Naive thymus-derived CD4-positive, alpha-beta T cell (primary cell): Measurements from ENCODE around the gene HCST. TPM values are rescaled to one million over a fixed set of nuclear protein-coding genes. Genes with fewer than 3 reads are reported as not detected.

ENCODE experiments used
- ATAC-seq: fragments of 150-1000 bp; cut with Tn5 transposase; 2 replicates; pipeline ENCODE4 v1.10.0; 2021; ENCODE audit warnings: mild to moderate bottlenecking, moderate library complexity
- CTCF ChIA-PET: fragments of 350-600 bp; sonication (Branson Sonifier 250); formaldehyde crosslinking; loops from one replicate; lab custom pipeline; 2021; ENCODE audit warnings: antibody characterized with exemption; lab: Charles Lee
- POLR2A ChIA-PET: fragments of 350-600 bp; sonication (Branson Sonifier 250); formaldehyde crosslinking; loops from one replicate; lab custom pipeline; 2021; ENCODE audit warnings: antibody characterized with exemption, inconsistent platforms; lab: Charles Lee
- DNase-seq, 9 donors: peaks; one replicate each; pipeline versions ENCODE4 v3.0.0 to v3.0.0-alpha.2; 2020 to 2022; ENCODE audit warnings: mixed read lengths in 1 of 9
- H3K27ac ChIP-seq: one replicate; pipeline ENCODE4 v1.7.0; 2013; ENCODE audit warnings: mild to moderate bottlenecking, low read depth, low read length, moderate library complexity
- H3K27me3 ChIP-seq, 2 donors: one replicate each; pipeline ENCODE4 v1.7.0; 2013; ENCODE audit warnings: low read length in 2 of 2, mild to moderate bottlenecking in 2 of 2, moderate library complexity in 2 of 2; ENCODE audit not compliant: control insufficient read depth in 2 of 2, insufficient read depth in 2 of 2
- H3K36me3 ChIP-seq, 3 experiments: 1 replicate in 2 of 3; 2 replicates in 1 of 3; pipeline ENCODE4 v1.7.0; 2013; ENCODE audit warnings: low read length in 3 of 3, mild to moderate bottlenecking in 3 of 3, moderate library complexity in 1 of 3; ENCODE audit not compliant: insufficient read depth in 3 of 3, control insufficient read depth in 2 of 3
- H3K4me1 ChIP-seq, 2 donors: one replicate each; pipeline ENCODE4 v1.7.0; 2013; ENCODE audit warnings: low read length in 2 of 2, mild to moderate bottlenecking in 2 of 2, moderate library complexity in 1 of 2; ENCODE audit not compliant: control insufficient read depth in 2 of 2, insufficient read depth in 2 of 2
- H3K4me3 ChIP-seq: 2 replicates; pipeline ENCODE4 v1.7.0; 2013; ENCODE audit warnings: mild to moderate bottlenecking, low read length
- H3K9me3 ChIP-seq, 3 experiments: 1 replicate in 2 of 3; 2 replicates in 1 of 3; pipeline ENCODE4 v1.7.0; 2013; ENCODE audit warnings: low read length in 3 of 3; ENCODE audit not compliant: control insufficient read depth in 2 of 3
- H3K27ac Mint-ChIP-seq, 9 donors: one replicate each; pipeline ENCODE4 v1.8.0; 2020 to 2022; ENCODE audit warnings: mixed read lengths in 9 of 9, mild to moderate bottlenecking in 8 of 9, moderate library complexity in 5 of 9, inconsistent platforms in 2 of 9
- H3K27me3 Mint-ChIP-seq, 5 donors: one replicate each; pipeline ENCODE4 v1.8.0; 2021 to 2022; ENCODE audit warnings: mixed read lengths in 5 of 5, mild to moderate bottlenecking in 1 of 5
- H3K36me3 Mint-ChIP-seq, 5 donors: one replicate each; pipeline ENCODE4 v1.8.0; 2020 to 2022; ENCODE audit warnings: mixed read lengths in 5 of 5, mild to moderate bottlenecking in 3 of 5, inconsistent platforms in 1 of 5
- H3K4me1 Mint-ChIP-seq, 7 donors: one replicate each; pipeline ENCODE4 v1.8.0; 2020 to 2022; ENCODE audit warnings: mixed read lengths in 7 of 7, mild to moderate bottlenecking in 3 of 7, inconsistent platforms in 1 of 7
- H3K4me3 Mint-ChIP-seq, 10 donors: one replicate each; pipeline ENCODE4 v1.8.0; 2020 to 2022; ENCODE audit warnings: mild to moderate bottlenecking in 10 of 10, mixed read lengths in 10 of 10, moderate library complexity in 6 of 10, inconsistent platforms in 2 of 10
- H3K9me3 Mint-ChIP-seq, 11 donors: one replicate each; pipeline ENCODE4 v1.8.0; 2020 to 2022; ENCODE audit warnings: mixed read lengths in 11 of 11, mild to moderate bottlenecking in 4 of 11, inconsistent platforms in 1 of 11, moderate library complexity in 1 of 11
- intact Hi-C, 2 donors: fragments of 100-400 bp; cut with micrococcal nuclease; formaldehyde crosslinking; loops; one replicate each; pipeline ENCODE4 v1.15.1; 2023
- polyA plus RNA-seq, 2 donors: library from polyadenylated mRNA; unstranded; fragments of 300-500 nt; fragmentation: Illumina TruSeq; gene quantifications; one replicate each; pipeline ENCODE4 v1.2.3, GENCODE V29; 2021
- total RNA-seq, 6 experiments: library from RNA in 5 of 6; stranded (reverse) in 5 of 6; gene quantifications; 1 replicate in 5 of 6; 2 replicates in 1 of 6; pipeline ENCODE4 v1.2.3 and lab custom pipeline; 2021 to 2026

HCST gene, protein sequence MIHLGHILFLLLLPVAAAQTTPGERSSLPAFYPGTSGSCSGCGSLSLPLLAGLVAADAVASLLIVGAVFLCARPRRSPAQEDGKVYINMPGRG
- total RNA-seq (100 to 1,000 TPM in 3 of 5 experiments, 10 to 100 TPM in 2; 57.4 to 117 (median 113) TPM), polyA plus RNA-seq (100 to 1,000 TPM; 879 to 895 TPM), total RNA-seq (lab: John Stamatoyannopoulos, UW) (36.9 reads per million, percentile 64 among the genes with 10 or more reads in this experiment)

DNA sequence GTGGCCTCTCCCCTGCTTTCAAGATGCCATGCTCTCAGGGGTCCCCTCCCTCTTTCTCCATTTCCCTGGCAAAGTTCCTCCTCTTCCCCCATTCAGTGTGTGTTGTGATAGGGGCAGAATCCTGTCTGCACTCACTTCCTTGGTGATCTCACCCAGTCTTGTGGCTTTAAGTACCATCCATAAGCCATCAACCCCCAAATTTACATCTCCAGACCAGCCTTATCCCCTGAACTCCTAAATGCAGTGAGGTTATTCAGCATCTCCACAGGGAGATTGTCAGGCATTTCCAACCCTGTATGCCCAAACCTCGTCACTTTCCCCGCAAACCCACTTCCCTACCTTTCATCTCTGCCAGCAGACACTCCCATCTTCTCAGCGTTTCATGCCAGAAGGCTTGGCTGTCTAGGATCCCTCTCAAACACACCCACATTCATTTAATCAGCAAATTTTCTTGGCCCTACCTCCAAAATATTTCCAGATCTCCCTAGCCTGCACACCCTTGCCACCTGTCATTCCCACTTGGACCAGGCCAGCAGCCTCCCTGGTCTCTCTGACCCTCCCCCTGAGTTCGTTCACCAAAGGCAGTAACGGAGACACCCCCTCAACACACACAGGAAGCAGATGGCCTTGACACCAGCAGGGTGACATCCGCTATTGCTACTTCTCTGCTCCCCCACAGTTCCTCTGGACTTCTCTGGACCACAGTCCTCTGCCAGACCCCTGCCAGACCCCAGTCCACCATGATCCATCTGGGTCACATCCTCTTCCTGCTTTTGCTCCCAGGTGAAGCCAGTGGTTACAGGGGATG, at the start of gene HCST:
TSS of gene HCST (plus strand) at position 676 of the 808 bp plus-strand sequence. CDS start at position 741, 65 bp downstream.
- H3K27me3 ChIP-seq, result no peaks in the 10 kb centered on the region
- H3K4me1 ChIP-seq, result peaks cover 38 to 45% of the 10 kb centered on the region in 2 donors
- no peaks in the 10 kb centered on the region for H3K9me3 ChIP-seq
- H3K4me3 ChIP-seq, result peak within 1 kb of the TSS; percentile 84
- Mint-ChIP-seq H3K4me3 (peak within 1 kb of the TSS; percentile 83 to 100 (median 94)), H3K9me3 (peaks cover 0 to 3% (median 0%) of the 10 kb centered on the region in 11 donors), H3K36me3 (peaks cover 0 to 14% (median 3%) of the 10 kb centered on the region in 5 donors), H3K4me1 (peaks cover 35 to 61% (median 49%) of the 10 kb centered on the region in 7 donors), H3K27me3 (no peaks in the 10 kb centered on the region), H3K27ac (peak within 1 kb of the TSS; percentile 92 to 98 (median 97))
- peak; percentile 13 for ATAC-seq
- peaks cover 0 to 13% (median 4%) of the 10 kb centered on the region in 3 experiments for H3K36me3 ChIP-seq
- ChIA-PET POLR2A (interaction anchor here (1.2 to 4.1 kb wide), 7 partner anchors 12 to 92 kb away, joined by 3 to 44 read pairs (median 4); partner anchors contain the start of gene SDHAF1), CTCF (interaction anchor here (2.2 kb wide), 1 partner anchor 29 kb away, joined by 9 read pairs; no protein-coding TSS in a partner anchor)
- intact Hi-C loops, result loop anchor here (1.0 to 5.0 kb wide), 3 partner anchors 33 to 690 kb away; partner anchors contain the start of gene APLP1 (in 1 of the 2)
- H3K27ac ChIP-seq, result peak within 1 kb of the TSS; percentile 100
- DNase-seq, result peak; percentile 24 to 78 (median 69)

DNA sequence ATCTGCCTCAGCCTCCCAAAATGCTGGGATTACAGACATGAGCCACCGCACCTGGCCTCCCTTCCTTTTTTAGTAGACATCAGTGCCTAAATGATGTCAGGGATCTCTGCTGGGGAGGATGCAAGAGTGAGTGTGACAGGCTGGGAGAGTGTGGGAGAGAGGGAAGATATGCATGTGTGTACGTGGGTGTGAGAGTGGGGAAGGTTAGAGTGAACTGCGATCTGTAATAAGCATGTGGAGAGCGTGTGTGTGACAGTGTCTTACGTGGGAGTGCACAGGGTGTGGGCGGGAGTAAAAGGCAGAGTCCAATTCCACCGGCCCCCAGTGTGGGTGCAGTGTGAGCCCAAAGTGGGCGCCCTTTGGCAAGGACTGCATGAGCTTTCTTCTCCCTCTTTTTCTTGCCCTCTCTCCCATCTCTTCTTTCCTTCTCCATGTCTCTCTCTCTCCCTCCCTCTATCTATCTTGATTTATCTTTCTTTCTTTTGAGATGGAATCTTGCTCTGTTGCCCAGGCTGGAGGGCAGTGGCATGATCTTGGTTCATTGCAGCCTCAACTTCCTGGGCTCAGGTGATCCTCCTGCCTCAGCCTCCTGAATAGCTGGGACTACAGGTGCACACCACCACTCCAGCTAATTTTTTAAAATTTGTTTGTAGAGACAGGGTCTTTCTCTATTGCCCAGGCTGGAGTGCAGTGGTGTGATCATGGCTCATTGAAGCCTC, 49.1 kb upstream of the HCST start:
- intact Hi-C loops, result no loop called here
- no peak for ATAC-seq
- peaks cover 29 to 66% (median 61%) of the 10 kb centered on the region in 5 donors for H3K27me3 Mint-ChIP-seq
- CTCF ChIA-PET, result no interaction called here
- H3K4me1 Mint-ChIP-seq, result peaks cover 0 to 20% (median 6%) of the 10 kb centered on the region in 7 donors
- H3K27ac Mint-ChIP-seq, result no peak overlapping the region
- no peaks in the 10 kb centered on the region for H3K36me3 ChIP-seq
- peaks cover 0 to 2% (median 0%) of the 10 kb centered on the region in 11 donors for H3K9me3 Mint-ChIP-seq
- peaks cover 0 to 5% (median 0%) of the 10 kb centered on the region in 5 donors for H3K36me3 Mint-ChIP-seq
- no peak overlapping the region for H3K27ac ChIP-seq
- no peak for DNase-seq
- POLR2A ChIA-PET, result no interaction called here
- H3K4me3 ChIP-seq, result no peak overlapping the region
- H3K4me3 Mint-ChIP-seq, result no peak overlapping the region
- H3K27me3 ChIP-seq, result peaks cover 0 to 7% of the 10 kb centered on the region in 2 donors
- H3K9me3 ChIP-seq, result no peaks in the 10 kb centered on the region
- H3K4me1 ChIP-seq, result peaks cover 3 to 5% of the 10 kb centered on the region in 2 donors

DNA sequence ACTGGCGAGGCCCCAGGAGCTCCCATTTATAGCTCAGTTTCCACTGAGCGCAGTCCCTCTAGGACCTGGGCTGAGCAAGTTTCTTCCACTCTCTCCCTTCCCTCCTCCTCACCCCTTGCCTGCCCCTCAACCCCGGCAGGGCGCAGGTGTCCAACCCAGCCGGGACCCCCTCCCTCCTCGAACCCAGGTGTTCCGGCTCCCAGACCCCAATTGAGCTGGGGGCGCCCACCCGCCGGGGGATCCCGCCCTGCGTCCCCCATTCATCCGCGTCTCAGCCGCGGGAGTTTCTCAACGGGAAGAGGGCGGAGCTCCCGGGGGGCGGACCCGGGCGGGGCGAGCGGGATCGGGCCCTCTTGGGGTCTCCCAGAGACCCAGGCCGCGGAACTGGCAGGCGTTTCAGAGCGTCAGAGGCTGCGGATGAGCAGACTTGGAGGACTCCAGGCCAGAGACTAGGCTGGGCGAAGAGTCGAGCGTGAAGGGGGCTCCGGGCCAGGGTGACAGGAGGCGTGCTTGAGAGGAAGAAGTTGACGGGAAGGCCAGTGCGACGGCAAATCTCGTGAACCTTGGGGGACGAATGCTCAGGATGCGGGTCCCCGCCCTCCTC, 45.7 kb upstream of the HCST start, which contains the start of gene KIRREL2:
TSS of gene KIRREL2 (plus strand) at position 366 of the 604 bp plus-strand sequence. CDS start at position 575, 209 bp downstream.
- peaks cover 3 to 5% of the 10 kb centered on the region in 2 donors for H3K4me1 ChIP-seq
- no peaks in the 10 kb centered on the region for H3K9me3 ChIP-seq
- H3K4me3 ChIP-seq, result peak within 1 kb of the TSS; percentile 56
- DNase-seq (peak in 5 of 9 donors; percentile 13 to 62 (median 20)), ATAC-seq (peak; percentile 51)
- H3K27ac ChIP-seq, result no peak within 1 kb of the TSS
- Mint-ChIP-seq H3K4me3 (peak within 1 kb of the TSS; percentile 73 to 89 (median 79)), H3K9me3 (no peaks in the 10 kb centered on the region), H3K36me3 (peaks cover 0 to 5% (median 0%) of the 10 kb centered on the region in 5 donors), H3K4me1 (peaks cover 0 to 20% (median 6%) of the 10 kb centered on the region in 7 donors), H3K27ac (peak within 1 kb of the TSS in 1 of 9 donors; percentile 52), H3K27me3 (peaks cover 41 to 81% (median 60%) of the 10 kb centered on the region in 5 donors)
- ChIA-PET CTCF (interaction anchor here (0.6 kb wide), 1 partner anchor 348 kb away, joined by 3 read pairs; no protein-coding TSS in a partner anchor), POLR2A (interaction anchor here (1.0 kb wide), 1 partner anchor 74 kb away, joined by 3 read pairs; no protein-coding TSS in a partner anchor)
- no peaks in the 10 kb centered on the region for H3K36me3 ChIP-seq
- peaks cover 0 to 9% of the 10 kb centered on the region in 2 donors for H3K27me3 ChIP-seq
- intact Hi-C loops, result no loop called here

DNA sequence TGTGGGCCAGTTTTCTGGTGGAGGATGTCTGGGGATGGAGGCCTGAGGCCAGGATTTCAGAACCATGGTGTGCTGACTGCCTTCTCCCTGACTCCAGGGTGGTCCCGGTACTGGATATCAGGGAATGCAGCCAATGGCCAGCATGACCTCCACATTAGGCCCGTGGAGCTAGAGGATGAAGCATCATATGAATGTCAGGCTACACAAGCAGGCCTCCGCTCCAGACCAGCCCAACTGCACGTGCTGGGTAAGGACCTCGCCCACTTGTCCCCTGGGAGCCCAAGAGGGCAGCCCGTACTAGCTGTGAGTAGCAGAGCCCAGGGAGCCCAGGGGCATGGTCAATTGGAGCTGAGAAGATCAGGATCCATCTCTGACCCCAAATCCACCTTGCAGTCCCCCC, 44.0 kb upstream of the HCST start:
- peaks cover 40 to 80% (median 57%) of the 10 kb centered on the region in 5 donors for H3K27me3 Mint-ChIP-seq
- ChIA-PET CTCF (no interaction called here), POLR2A (no interaction called here)
- Histone ChIP-seq H3K4me3 (no peak overlapping the region), H3K27ac (no peak overlapping the region), H3K4me1 (peaks cover 3 to 5% of the 10 kb centered on the region in 2 donors), H3K36me3 (no peaks in the 10 kb centered on the region), H3K27me3 (peaks cover 0 to 9% of the 10 kb centered on the region in 2 donors), H3K9me3 (no peaks in the 10 kb centered on the region)
- H3K9me3 Mint-ChIP-seq, result no peaks in the 10 kb centered on the region
- peaks cover 0 to 18% (median 8%) of the 10 kb centered on the region in 7 donors for H3K4me1 Mint-ChIP-seq
- H3K4me3 Mint-ChIP-seq, result peak overlapping the region in 5 of 10 donors; percentile 34 to 79 (median 37)
- intact Hi-C loops, result no loop called here
- DNase-seq, result no peak
- H3K27ac Mint-ChIP-seq, result no peak overlapping the region
- no peak for ATAC-seq
- H3K36me3 Mint-ChIP-seq, result peaks cover 0 to 5% (median 0%) of the 10 kb centered on the region in 5 donors

DNA sequence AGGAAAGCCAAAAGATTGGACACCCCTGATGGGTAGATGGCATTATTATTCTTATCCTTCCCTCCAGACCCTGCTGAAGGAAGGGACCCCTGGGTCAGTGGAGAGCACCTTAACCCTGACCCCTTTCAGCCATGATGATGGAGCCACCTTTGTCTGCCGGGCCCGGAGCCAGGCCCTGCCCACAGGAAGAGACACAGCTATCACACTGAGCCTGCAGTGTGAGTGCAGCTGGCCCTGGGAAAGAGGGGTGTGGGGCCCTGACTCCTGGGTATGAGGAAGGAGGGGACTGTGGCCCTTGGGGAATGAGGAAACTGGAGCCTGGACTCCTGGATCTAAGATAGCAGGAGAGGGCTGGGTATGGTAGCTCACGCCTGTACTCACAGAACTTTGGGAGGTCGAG, 42.9 kb upstream of the HCST start:
- no peaks in the 10 kb centered on the region for H3K9me3 Mint-ChIP-seq

More for the DNA sequence above, 42.9 kb upstream of the HCST start:
- Mint-ChIP-seq H3K4me1 (peaks cover 0 to 18% (median 8%) of the 10 kb centered on the region in 7 donors), H3K27ac (no peak overlapping the region), H3K4me3 (no peak overlapping the region), H3K27me3 (peaks cover 38 to 76% (median 49%) of the 10 kb centered on the region in 5 donors), H3K36me3 (peaks cover 0 to 4% (median 0%) of the 10 kb centered on the region in 5 donors)
- DNase-seq (no peak), ATAC-seq (no peak)
- H3K9me3 ChIP-seq, result no peaks in the 10 kb centered on the region
- ChIA-PET POLR2A (no interaction called here), CTCF (no interaction called here)
- H3K36me3 ChIP-seq, result no peaks in the 10 kb centered on the region
- H3K27ac ChIP-seq, result no peak overlapping the region
- intact Hi-C loops, result no loop called here
- H3K4me3 ChIP-seq, result no peak overlapping the region
- peaks cover 3 to 5% of the 10 kb centered on the region in 2 donors for H3K4me1 ChIP-seq
- H3K27me3 ChIP-seq, result peaks cover 0 to 9% of the 10 kb centered on the region in 2 donors
